B cell (primary cell): ENCODE results near the gene UGT1A5. TPM values are rescaled to one million over a fixed set of nuclear protein-coding genes. Genes with fewer than 3 reads are reported as not detected.

Experiments used
- ATAC-seq: fragments of 200-7000 bp; cut with Tn5 transposase; one replicate; pipeline ENCODE4 v1.10.0; 2021; ENCODE audit warnings: low read depth, mild to moderate bottlenecking, moderate number of reproducible peaks, moderate library complexity
- CTCF ChIA-PET: fragments of 350-600 bp; sonication (Branson Sonifier 250); formaldehyde crosslinking; loops from one replicate; lab custom pipeline; 2021; ENCODE audit warnings: antibody characterized with exemption, inconsistent platforms; lab: Charles Lee
- POLR2A ChIA-PET: fragments of 350-600 bp; sonication (Branson Sonifier 250); formaldehyde crosslinking; loops from one replicate; lab custom pipeline; 2021; ENCODE audit warnings: antibody characterized with exemption; lab: Charles Lee
- DNase-seq: peaks from one replicate; pipeline ENCODE4 v3.0.0; 2013
- H2AFZ ChIP-seq: 2 replicates; pipeline ENCODE4 v1.6.1; 2012; ENCODE audit warnings: mild to moderate bottlenecking, low read depth, low read length; ENCODE audit not compliant: insufficient read depth, poor library complexity, severe bottlenecking
- H3K27ac ChIP-seq, 2 donors: 1 replicate in 1 of 2; 2 replicates in 1 of 2; pipeline ENCODE4 v1.5.1; 2012 to 2013; ENCODE audit warnings: low read length in 2 of 2, mild to moderate bottlenecking in 2 of 2, moderate library complexity in 1 of 2
- H3K27me3 ChIP-seq, 4 experiments: fragments of 200-600 bp in 1 of 4; sonication (generic) in 1 of 4; replicated peaks in 1 of 4; 1 replicate in 2 of 4; 2 replicates in 2 of 4; pipeline versions ENCODE4 v1.6.1 to v1.7.0; 2013 to 2016; ENCODE audit warnings: low read length in 3 of 4, mild to moderate bottlenecking in 2 of 4, mixed read lengths in 1 of 4, moderate library complexity in 1 of 4; ENCODE audit not compliant: insufficient read depth in 4 of 4, control insufficient read depth in 3 of 4; ENCODE audit errors: control extremely low read depth in 1 of 4
- H3K36me3 ChIP-seq, 2 experiments: replicated peaks in 1 of 2; 1 replicate in 1 of 2; 2 replicates in 1 of 2; pipeline versions ENCODE4 v1.6.1 to v1.7.1; 2013; ENCODE audit warnings: low read length in 1 of 2; ENCODE audit not compliant: insufficient read depth in 2 of 2, control insufficient read depth in 1 of 2; ENCODE audit errors: control extremely low read depth in 1 of 2, extremely low read depth in 1 of 2
- H3K4me1 ChIP-seq, 2 donors: fragments of 200-600 bp in 1 of 2; sonication (generic) in 1 of 2; 1 replicate in 1 of 2; 2 replicates in 1 of 2; pipeline versions ENCODE4 v1.5.1 to v1.6.1; 2013 to 2017; ENCODE audit warnings: low read length in 2 of 2; ENCODE audit not compliant: control insufficient read depth in 2 of 2, insufficient read depth in 2 of 2
- H3K4me2 ChIP-seq: replicated peaks from 2 replicates; pipeline ENCODE3; 2012; ENCODE audit warnings: mild to moderate bottlenecking, low read depth, low read length; ENCODE audit not compliant: poor library complexity, severe bottlenecking
- H3K4me3 ChIP-seq, 5 experiments: fragments of 200-600 bp in 1 of 5; sonication (generic) in 1 of 5; 1 replicate in 3 of 5; 2 replicates in 2 of 5; pipeline versions ENCODE4 v1.5.1 to v1.7.0; 2011 to 2016; ENCODE audit warnings: low read length in 4 of 5, mild to moderate bottlenecking in 4 of 5, low read depth in 2 of 5, control low read depth in 1 of 5, moderate library complexity in 1 of 5; ENCODE audit not compliant: insufficient read depth in 1 of 5; ENCODE audit errors: control extremely low read depth in 1 of 5, extremely low read depth in 1 of 5
- H3K79me2 ChIP-seq: fragments of 200-600 bp; sonication (generic); one replicate; pipeline ENCODE4 v1.6.0; 2016; ENCODE audit warnings: low read length; ENCODE audit not compliant: control insufficient read depth, insufficient read depth
- H3K9ac ChIP-seq: fragments of 200-600 bp; sonication (generic); 2 replicates; pipeline ENCODE4 v1.6.1; 2017; ENCODE audit warnings: mild to moderate bottlenecking, low read length, moderate library complexity
- H3K9me3 ChIP-seq, 3 donors: one replicate each; pipeline versions ENCODE4 v1.6.1 to v1.7.1; 2013; ENCODE audit warnings: low read length in 2 of 3; ENCODE audit not compliant: control insufficient read depth in 2 of 3, insufficient read depth in 1 of 3; ENCODE audit errors: control extremely low read depth in 1 of 3
- H4K20me1 ChIP-seq: 2 replicates; pipeline ENCODE4 v1.6.0; 2012; ENCODE audit warnings: mild to moderate bottlenecking, low read length; ENCODE audit not compliant: insufficient read depth, control insufficient read depth, poor library complexity, severe bottlenecking
- H3K27ac Mint-ChIP-seq: one replicate; pipeline ENCODE4 v1.8.0; 2021; ENCODE audit warnings: mixed read lengths
- H3K27me3 Mint-ChIP-seq: one replicate; pipeline ENCODE4 v1.8.0; 2021; ENCODE audit warnings: mixed read lengths
- H3K4me1 Mint-ChIP-seq: one replicate; pipeline ENCODE4 v1.8.0; 2021; ENCODE audit warnings: mixed read lengths
- H3K4me3 Mint-ChIP-seq: one replicate; pipeline ENCODE4 v1.8.0; 2021; ENCODE audit warnings: mixed read lengths
- H3K9me3 Mint-ChIP-seq: one replicate; pipeline ENCODE4 v1.8.0; 2022; ENCODE audit warnings: mixed read lengths; ENCODE audit not compliant: insufficient read depth
- CTCF ChIP-seq: fragments of 200-600 bp; IDR thresholded peaks from one replicate; pipeline ENCODE4 v1.8.0; 2022; ENCODE audit warnings: antibody characterized with exemption, mild to moderate bottlenecking
- EZH2 ChIP-seq: IDR thresholded peaks from 2 replicates; pipeline ENCODE4 v1.6.1; 2012; ENCODE audit warnings: borderline replicate concordance, low read depth, mild to moderate bottlenecking, moderate library complexity, low read length; ENCODE audit not compliant: insufficient read depth, poor library complexity, severe bottlenecking
- WGBS: methylation state at CpG from one replicate; pipeline ENCODE4 v1.1.5; 2013; ENCODE audit warnings: missing lambda C conversion rate; ENCODE audit not compliant: insufficient coverage; 5-methylcytosine and 5-hydroxymethylcytosine counted together
- intact Hi-C: fragments of 100-400 bp; cut with micrococcal nuclease; formaldehyde crosslinking; loops from one replicate; pipeline ENCODE4 v1.10.0; 2022
- polyA plus RNA-seq: library from polyadenylated mRNA; depleted of rRNA; stranded (reverse); fragments of >200 nt; gene quantifications from 2 replicates; pipeline ENCODE4 v1.2.3, GENCODE V29; 2012
- total RNA-seq, 2 donors: library from RNA; stranded (reverse); fragments of 120-200 nt in 1 of 2; gene quantifications; 1 replicate in 1 of 2; 2 replicates in 1 of 2; pipeline versions ENCODE4 v1.2.3 to v1.2.4, GENCODE V29; 2013 to 2022

The UGT1A5 gene
- total and polyA plus RNA-seq, 2 donors (not counting 1 experiment from before 2014, with no cell fraction given) = not detected

- Histone ChIP-seq H3K27ac (no peak overlapping the region), H4K20me1 (no peaks in the 10 kb centered on the region), H3K36me3 (no peaks in the 10 kb centered on the region), H2AFZ (no peak overlapping the region), H3K4me3 (no peak overlapping the region), H3K79me2 (no peaks in the 10 kb centered on the region), H3K4me2 (no peak overlapping the region), H3K9me3 (no peaks in the 10 kb centered on the region), H3K9ac (no peak overlapping the region), H3K27me3 (peaks cover 0 to 4% (median 0%) of the 10 kb centered on the region in 4 experiments), H3K4me1 (no peaks in the 10 kb centered on the region)
- DNase-seq (no peak), ATAC-seq (no peak)
- Mint-ChIP-seq H3K4me1 (no peaks in the 10 kb centered on the region), H3K27me3 (peaks cover 15% of the 10 kb centered on the region), H3K4me3 (no peak overlapping the region), H3K27ac (no peak overlapping the region), H3K9me3 (no peaks in the 10 kb centered on the region)
- TF ChIP-seq CTCF (no peak), EZH2 (no peak)
- POLR2A ChIA-PET = no interaction called here
- intact Hi-C loops = no loop called here
- CTCF ChIA-PET = interaction anchor here (0.8 kb wide), 1 partner anchor 17 kb away, joined by 3 read pairs; no protein-coding TSS in a partner anchor
Observed at GRCh38 chr2:233689031-233689430, 23.7 kb upstream of the UGT1A5 start.

GRCh38 chr2:233689501-233689900, 23.2 kb upstream of the UGT1A5 start:
- ATAC-seq = no peak
- no peaks in the 10 kb centered on the region for H3K4me1 ChIP-seq
- Mint-ChIP-seq H3K4me1 (no peaks in the 10 kb centered on the region), H3K9me3 (no peaks in the 10 kb centered on the region), H3K4me3 (no peak overlapping the region), H3K27me3 (peaks cover 15% of the 10 kb centered on the region), H3K27ac (no peak overlapping the region)
- intact Hi-C loops = no loop called here
- no peaks in the 10 kb centered on the region for H4K20me1 ChIP-seq
- no peaks in the 10 kb centered on the region for H3K9me3 ChIP-seq
- WGBS = 11% methylated on average over 2 of the region's 3 CpGs
- no peak for TF ChIP-seq EZH2
- TF ChIP-seq CTCF = no peak
- no peaks in the 10 kb centered on the region for H3K79me2 ChIP-seq
- DNase-seq = no peak
- H3K36me3 ChIP-seq = no peaks in the 10 kb centered on the region
- no peak overlapping the region for H3K9ac ChIP-seq
- POLR2A ChIA-PET = no interaction called here
- CTCF ChIA-PET = interaction anchor here (0.8 kb wide), 1 partner anchor 17 kb away, joined by 3 read pairs; no protein-coding TSS in a partner anchor
- peaks cover 0 to 4% (median 0%) of the 10 kb centered on the region in 4 experiments for H3K27me3 ChIP-seq
- no peak overlapping the region for H3K4me3 ChIP-seq
- no peak overlapping the region for H3K27ac ChIP-seq
- no peak overlapping the region for H2AFZ ChIP-seq
- no peak overlapping the region for H3K4me2 ChIP-seq
